UCSD-AML1 (cell line): ENCODE measurements around the gene GATA1.
"Not testable (repeated sequence)": the region's sequence is repeated elsewhere in the genome, so short reads cannot be mapped to it uniquely, and the experiment has no call there.

Experiments used
- DNase-seq: peaks from one replicate; lab custom pipeline; 2025; ENCODE audit not compliant: unreplicated experiment; lab: John Stamatoyannopoulos, UW

Gene GATA1

DNA sequence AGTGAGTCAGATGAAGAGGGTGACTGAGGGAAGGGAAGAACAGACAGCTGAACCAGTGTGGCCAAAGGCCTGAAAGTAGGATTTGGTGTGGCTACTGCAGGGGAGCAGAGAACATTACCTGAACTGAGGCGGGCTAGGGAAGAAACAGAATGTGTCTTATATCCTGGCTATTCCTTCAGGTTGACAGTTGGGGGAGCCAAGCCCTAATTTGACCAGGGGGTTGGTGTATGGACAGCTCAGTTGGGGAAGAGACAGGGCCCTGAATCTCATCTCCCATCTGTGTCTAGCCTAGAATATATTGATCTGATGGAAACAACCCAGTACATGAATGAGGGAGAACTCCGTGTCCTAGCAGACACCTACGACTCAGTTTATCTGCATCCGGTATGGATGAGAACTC lies 19.7 kb downstream of the GATA1 start:
- no peak for DNase-seq

DNA sequence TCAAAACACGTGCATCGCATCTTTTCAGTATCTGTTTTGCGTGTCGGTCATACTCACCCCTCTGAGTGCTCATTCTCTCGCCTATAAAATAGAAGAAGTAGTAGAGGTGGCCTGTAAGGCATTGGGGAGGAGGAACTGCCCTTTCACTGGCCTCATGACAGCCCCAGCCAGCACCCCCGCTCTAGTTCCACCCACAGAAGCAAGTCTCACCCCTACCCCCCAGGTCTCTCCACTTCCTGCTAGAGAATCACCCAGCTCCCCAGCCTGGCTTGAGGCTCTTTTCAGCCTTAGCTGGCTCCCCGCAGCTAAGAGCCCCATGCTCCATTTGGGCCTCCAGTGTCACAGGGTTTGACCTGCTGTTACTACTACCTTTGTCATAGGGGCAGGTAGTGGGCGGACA lies 27.3 kb downstream of the GATA1 start:
- DNase-seq: no peak

DNA sequence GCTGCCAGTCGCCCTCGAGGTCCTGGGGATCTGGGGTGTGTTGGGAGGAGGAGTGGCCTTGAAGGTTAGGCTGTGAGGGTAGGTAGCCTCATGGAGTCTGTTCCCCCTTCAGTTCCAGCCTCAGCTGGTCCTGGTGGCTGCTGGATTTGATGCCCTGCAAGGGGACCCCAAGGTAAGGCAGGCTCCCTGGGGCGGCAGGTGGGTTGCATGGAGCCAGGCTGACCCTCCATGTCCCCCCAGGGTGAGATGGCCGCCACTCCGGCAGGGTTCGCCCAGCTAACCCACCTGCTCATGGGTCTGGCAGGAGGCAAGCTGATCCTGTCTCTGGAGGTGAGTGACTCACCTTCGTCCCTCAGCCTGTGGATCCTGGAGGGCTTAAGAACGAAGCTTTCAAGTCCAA lies 28.3 kb downstream of the GATA1 start:
- no peak for DNase-seq

DNA sequence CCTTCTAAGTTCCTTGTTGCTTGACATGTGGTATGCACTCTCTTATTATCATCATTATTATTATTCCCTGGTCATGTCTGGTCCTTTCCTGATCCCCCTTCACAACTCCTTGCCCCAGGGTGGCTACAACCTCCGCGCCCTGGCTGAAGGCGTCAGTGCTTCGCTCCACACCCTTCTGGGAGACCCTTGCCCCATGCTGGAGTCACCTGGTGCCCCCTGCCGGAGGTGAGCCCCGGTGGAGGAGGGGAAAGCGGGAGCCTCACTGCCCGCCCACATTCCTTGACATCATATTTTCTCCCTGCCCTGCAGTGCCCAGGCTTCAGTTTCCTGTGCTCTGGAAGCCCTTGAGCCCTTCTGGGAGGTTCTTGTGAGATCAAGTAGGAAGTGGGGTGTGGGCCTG lies 28.9 kb downstream of the GATA1 start:
- no peak for DNase-seq

DNA sequence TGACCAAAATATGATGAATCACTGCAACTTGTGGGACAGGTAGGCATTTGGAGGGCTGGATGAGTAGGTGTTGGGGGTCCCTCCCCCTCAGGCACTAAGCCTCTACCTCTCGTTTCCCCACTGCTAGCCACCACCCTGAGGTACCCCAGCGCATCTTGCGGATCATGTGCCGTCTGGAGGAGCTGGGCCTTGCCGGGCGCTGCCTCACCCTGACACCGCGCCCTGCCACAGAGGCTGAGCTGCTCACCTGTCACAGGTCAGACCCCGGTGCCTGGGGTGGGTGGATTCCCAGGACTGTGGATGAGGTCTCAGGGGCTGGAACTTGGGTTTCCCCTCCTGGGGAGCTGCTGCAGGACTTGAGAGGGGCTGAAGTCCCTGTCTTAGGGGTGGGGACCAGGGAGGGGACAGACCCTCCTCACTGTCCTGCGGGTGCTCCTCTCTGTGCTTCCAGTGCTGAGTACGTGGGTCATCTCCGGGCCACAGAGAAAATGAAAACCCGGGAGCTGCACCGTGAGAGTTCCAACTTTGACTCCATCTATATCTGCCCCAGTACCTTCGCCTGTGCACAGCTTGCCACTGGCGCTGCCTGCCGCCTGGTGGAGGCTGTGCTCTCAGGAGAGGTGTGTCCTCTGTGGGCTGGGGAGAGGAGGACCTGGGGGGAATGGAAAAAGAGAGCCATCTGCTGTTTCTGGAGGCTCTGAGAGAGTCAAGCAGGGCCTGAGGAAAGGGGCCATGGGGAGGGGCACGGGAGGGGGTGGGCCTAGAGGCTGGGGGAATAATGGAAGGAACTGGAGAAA lies 29.8 kb downstream of the GATA1 start:
- DNase-seq: no peak

DNA sequence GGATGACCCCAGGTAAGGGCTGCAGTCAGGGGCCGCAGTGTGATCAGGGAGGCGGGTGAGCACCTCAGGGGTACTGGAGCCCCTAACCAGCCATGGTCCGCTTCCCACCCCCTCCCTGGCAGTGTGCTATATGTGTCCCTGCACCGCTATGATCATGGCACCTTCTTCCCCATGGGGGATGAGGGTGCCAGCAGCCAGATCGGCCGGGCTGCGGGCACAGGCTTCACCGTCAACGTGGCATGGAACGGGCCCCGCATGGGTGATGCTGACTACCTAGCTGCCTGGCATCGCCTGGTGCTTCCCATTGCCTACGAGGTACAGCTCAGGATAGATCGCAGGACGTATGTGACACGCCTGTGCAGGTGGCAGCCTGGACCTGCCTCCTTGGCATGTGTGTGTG lies 31.7 kb downstream of the GATA1 start:
- DNase-seq: no peak

DNA sequence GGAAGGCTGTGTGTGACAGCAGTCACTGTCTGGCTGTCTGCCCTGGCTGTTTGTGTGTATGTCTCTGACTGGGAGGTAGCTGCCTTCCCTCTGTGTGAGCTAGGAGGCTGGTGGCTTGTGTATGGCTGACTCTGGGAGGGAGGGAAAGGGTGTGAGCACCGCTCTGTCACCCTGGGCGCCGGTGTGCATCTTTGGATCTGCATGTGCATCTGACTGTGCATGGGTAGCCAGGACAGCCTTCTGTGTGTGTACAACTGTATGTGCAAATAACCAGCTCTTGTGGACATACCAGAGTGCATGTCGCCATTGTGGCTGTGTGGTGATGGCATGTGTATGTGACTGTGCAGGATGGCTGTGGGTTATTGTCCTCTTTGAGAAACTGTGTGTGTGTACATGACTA lies 32.5 kb downstream of the GATA1 start:
- DNase-seq: no peak

DNA sequence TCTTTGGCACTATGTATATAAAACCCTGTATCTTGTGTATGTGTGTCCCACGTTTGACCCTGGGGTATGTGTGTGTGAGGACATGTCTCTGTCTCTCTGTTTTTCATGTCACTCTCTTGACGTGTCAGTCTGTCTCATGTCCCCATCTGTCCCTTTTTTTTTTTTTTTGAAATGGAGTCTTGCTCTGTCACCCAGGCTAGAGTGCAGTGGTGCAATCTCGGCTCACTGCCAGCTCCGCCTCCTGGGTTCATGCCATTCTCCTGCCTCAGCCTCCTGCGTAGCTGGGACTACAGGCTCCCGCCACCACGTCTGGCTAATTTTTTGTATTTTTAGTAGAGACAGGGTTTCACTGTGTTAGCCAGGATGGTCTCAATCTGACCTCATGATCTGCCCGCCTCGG lies 33.0 kb downstream of the GATA1 start:
- not testable (repeated sequence) for DNase-seq

DNA sequence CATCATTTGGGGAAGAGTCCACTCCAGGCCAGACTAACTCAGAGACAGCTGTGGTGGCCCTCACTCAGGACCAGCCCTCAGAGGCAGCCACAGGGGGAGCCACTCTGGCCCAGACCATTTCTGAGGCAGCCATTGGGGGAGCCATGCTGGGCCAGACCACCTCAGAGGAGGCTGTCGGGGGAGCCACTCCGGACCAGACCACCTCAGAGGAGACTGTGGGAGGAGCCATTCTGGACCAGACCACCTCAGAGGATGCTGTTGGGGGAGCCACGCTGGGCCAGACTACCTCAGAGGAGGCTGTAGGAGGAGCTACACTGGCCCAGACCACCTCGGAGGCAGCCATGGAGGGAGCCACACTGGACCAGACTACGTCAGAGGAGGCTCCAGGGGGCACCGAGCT lies 36.7 kb downstream of the GATA1 start:
- DNase-seq: no peak

DNA sequence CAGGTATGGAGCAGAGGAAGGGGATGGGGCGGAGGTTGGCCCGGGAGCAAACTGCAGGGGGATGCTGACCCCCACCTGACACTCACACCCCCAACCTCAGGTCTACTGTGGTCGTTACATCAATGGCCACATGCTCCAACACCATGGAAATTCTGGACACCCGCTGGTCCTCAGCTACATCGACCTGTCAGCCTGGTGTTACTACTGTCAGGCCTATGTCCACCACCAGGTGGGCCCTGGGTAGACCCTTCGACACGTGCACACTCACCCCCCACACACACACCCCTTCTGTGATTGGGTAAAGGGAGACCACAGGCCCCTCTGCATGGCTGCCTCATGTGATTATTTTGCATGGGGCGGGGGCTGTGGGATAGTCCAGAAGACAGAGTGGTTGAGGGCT lies 37.7 kb downstream of the GATA1 start:
- DNase-seq: no peak

DNA sequence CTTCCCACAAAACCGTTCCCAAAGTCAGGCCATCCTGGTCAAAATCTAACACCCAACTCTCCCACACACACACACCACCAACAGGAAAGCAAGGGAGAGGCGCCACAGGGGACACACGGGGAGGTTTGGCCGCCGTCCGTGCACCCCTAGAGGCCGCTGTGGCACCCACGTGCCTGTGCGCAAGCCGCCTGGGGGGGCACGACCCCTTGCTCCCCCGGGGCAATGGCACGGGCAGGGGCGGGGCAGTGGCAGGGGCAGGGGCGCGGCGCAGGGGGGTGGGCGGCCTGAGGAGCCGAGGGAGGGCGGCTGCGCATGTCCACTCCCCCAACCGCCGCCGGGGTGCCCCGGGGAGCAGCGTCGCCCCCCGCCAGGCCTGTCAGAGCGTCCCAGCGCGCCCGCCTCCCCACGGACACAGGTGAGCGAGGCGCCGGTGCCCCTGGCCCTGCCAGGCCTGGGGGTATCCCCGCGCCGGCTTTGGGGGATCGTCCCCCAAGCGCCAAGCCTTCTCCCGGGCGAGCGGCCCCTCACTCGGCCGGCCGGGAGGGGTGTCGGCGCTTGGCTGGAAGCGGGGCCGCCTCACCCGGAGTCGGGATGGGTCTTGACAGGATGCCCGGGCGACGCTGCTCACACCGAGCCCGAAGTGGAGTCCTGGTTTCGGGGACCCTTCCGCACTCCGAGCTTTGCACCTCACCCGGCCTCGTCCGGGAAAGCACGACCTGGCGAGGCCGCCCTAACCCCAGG lies 39.9 kb downstream of the GATA1 start, which contains the start of gene ERAS:
Gene ERAS, plus strand, starts transcription at position 379 of the 741 bp plus-strand sequence. CDS start 2,611 bp downstream, outside the sequence.
- no peak for DNase-seq

DNA sequence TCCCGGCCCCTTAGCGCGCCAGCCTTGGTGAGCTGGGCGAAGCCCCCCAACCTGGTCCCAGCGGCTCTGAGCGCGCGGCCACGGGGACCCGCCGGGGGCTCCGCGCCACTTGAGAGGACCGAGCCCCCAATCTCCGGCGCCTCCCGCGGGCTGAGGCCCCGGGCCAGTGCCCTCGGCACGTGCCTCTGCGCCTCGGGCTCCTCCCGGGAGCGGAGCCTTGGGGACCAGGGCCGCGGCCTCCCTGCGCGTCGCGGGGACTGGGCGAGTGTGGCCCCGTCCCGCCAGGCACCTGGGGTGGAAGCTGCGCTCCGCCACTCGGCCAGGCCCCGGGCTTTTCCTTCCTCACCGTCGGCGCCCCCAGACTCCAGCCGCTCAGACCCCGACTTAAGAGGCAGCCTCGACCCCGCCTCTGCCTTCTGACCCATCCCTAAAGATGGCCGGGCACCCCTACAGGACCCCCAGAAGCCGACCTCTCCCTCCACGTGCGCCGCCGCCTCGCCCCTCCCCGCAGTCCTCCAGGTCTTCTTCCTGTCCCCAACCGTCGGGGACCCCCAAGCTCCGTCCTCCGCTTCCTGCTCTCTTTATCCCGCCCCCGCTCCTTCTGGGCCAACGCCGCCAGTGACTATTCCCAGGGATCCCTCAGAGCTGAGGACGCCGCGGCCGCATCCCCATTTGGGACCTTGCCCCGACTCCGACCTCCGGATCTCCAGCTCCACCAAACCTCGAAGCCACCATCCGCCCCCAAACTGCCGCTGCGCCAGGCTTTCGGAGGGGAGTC lies 40.7 kb downstream of the GATA1 start:
- no peak for DNase-seq

DNA sequence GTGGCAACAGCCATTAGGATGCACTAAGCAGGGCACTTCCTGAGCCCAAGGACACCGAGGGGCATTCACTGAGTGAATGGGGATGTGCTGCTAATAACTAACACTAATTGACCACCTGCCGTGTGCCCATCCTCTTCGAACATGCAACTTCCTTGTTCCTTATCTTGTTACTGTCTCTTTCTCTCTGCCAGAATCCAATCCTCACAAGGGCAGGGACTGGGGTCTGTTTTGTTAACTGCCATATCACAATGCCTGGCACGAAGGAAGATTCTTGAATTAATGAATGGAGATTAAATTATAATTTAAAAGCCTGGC lies 41.2 kb downstream of the GATA1 start:
- DNase-seq: no peak

DNA sequence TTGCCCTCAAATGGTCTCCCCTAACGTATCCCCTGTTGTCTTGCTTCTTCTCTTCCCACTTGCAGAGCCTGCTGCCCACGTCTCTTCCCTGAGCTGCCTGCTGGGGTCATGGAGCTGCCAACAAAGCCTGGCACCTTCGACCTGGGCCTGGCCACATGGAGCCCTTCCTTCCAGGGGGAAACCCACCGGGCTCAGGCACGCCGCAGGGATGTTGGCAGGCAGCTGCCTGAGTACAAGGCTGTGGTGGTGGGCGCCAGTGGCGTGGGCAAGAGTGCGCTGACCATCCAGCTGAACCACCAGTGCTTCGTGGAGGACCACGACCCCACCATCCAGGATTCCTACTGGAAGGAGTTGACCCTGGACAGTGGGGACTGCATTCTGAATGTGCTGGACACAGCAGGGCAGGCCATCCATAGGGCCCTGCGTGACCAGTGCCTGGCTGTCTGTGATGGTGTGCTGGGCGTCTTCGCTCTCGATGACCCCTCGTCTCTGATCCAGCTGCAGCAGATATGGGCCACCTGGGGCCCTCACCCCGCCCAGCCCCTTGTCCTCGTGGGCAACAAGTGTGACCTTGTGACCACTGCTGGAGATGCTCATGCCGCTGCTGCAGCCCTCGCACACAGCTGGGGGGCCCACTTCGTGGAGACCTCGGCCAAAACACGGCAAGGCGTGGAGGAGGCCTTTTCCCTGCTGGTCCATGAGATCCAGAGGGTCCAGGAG lies 42.8 kb downstream of the GATA1 start:
- DNase-seq: no peak

DNA sequence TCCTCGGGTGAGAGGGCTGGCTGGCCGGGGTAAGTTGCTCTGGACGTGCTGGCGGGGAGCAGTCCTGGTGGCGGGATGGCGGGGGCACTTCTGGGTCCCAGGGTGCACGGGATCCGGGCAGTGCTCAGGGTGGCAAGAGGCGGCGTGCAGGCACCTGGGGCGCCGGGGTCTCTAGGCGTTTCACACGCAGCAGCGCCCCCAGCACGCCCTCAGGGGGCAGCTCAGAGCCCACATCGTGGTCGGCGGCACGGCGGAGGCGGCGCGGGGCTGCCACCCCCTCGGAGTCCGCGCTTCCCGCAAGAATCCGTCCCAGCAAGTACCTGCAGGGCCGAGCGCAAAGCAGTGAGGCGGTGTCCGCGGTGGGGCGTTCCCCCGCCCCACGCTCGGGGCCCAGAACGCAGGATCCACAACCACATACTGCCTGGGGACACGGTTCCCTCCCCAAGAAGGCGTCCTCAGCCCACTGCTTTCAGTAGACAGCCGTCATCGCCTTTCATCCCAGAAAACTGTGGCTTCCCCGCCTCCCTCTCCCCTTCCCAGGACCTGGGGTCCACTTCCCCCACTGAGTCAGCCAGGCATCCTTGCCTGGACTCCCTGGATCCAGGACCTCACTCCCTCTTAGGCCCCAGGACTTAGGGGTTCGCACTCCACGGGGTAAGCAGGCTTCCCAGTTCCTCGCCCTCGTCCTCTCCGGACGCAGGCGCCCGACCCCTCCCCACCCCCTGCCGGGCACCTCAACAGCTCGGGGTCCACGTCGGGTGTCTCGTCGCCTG lies 44.9 kb downstream of the GATA1 start:
- DNase-seq: no peak

DNA sequence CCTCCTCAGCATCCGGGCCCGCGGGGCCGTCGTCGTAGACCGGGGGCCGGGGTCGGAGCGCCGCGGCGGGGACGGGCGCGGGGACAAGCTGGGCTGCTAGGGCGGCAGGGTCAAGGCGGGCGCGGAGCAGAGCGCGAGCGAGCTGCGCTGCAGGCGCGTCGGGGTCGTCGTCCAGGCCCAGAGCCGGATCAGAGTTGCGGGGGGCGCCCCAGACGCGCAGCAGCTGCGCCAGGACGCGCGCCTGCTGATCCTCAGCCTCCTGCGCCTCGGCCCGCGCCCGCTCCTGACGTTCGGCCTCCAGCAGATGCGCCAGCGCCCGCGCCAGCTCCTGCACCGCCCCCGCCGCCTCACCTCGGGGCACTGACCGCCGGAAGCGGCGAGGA lies 45.5 kb downstream of the GATA1 start:
- no peak for DNase-seq

DNA sequence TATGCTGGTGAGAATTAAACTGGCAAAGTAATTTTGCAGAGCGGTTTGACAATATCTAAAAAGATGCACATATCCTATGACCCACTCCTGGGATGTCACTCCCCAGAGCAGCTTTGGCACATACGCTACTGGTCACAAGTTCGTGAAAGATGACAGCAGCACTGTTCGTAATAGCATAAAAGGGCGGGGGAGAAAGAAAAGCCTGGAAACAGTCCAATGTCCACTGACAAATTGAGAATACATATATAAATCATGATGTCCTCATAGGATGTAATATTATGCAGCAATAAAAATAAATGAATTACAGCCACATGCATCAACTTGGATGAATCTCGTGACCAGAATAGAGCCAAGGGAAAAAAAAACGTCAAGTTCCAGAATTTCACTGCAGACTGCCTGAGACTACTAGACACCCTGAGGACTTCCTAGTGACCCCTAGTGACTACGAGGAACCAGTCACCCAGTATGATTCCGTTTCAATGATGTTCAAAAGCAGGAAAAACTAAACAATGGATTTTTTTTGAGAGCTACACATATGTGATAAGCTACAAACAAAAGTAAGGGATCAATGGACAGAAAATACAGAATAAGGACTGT lies 47.2 kb downstream of the GATA1 start:
- no peak for DNase-seq

DNA sequence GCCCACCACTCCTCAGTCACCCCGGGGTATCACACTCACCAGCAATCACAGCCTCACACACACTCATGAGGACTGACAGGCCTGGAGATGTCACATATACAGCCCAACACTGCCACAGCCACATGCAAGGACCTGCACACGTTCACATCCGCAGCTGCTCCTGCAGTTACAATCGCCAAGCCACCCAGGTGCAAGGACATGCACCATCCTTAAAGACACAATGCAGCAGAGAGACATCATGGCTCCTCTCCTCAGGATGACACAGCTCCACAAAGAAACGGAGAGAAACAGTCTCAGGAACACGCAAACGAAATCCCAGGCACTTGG lies 48.0 kb downstream of the GATA1 start:
- DNase-seq: no peak

DNA sequence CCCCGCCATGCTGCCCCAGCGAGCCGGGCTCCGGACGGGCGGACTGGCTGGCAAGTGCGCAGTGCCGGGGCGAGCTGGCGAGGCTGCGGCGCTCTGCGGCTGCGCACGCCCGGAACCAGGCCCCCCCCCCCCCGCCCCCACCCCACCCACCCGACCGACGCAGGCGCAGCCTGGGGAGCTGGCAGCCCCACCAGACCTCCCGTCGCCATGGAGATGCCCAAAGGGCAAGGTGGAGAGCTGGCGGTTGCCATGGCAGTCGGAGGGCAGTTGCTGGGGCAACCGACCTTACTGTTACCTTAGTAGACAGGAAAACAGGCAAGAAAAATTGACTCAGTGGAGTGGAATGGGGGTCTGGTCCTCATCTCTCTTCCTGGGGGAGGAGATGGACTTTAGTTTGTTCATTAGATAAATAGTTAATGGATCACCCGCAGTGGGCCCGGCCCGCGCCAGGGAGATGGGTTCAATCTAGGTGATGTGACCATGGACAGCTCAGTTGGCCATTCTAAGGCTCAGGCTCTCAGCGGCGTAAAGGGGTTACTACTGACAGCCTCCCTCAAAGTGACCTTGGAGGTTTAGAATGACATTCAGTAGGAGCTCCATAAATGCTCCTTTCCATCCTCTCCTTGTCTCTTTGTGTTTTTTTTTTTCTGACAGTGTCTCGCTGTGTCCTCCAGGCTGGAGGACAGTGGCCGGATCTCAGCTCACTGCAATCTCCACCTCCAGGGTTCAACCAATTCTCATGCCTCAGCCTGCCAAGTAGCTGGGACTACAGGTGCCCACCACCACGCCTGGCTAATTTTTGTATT lies 49.3 kb downstream of the GATA1 start, which contains the start of gene PCSK1N:
Gene PCSK1N, minus strand, starts transcription at position 87 of the 806 bp plus-strand sequence. Its CDS starts 78 bp downstream, at position 9.
- no peak for DNase-seq
